HL-60 (cell line): ENCODE results near the gene SNTG2.

Experiments
- POLR2AphosphoS5 ChIP-seq: IDR thresholded peaks from 2 replicates; pipeline ENCODE4 v1.6.1; 2012; ENCODE audit warnings: low read depth
- SPI1 ChIP-seq: IDR thresholded peaks from 2 replicates; pipeline ENCODE4 v1.6.1; 2012; ENCODE audit warnings: low read depth, mild to moderate bottlenecking, borderline replicate concordance
- TF ChIP-seq, protein P1 (sequence below): IDR thresholded peaks from one replicate; pipeline ENCODE4 v1.5.1; 2011; ENCODE audit warnings: low read length, control low read depth, inconsistent platforms; ENCODE audit not compliant: insufficient read depth
- TF ChIP-seq, protein P2 (sequence below): IDR thresholded peaks from 2 replicates; pipeline ENCODE4 v1.6.1; 2012; ENCODE audit warnings: low read depth; ENCODE audit not compliant: insufficient replicate concordance

DNA sequence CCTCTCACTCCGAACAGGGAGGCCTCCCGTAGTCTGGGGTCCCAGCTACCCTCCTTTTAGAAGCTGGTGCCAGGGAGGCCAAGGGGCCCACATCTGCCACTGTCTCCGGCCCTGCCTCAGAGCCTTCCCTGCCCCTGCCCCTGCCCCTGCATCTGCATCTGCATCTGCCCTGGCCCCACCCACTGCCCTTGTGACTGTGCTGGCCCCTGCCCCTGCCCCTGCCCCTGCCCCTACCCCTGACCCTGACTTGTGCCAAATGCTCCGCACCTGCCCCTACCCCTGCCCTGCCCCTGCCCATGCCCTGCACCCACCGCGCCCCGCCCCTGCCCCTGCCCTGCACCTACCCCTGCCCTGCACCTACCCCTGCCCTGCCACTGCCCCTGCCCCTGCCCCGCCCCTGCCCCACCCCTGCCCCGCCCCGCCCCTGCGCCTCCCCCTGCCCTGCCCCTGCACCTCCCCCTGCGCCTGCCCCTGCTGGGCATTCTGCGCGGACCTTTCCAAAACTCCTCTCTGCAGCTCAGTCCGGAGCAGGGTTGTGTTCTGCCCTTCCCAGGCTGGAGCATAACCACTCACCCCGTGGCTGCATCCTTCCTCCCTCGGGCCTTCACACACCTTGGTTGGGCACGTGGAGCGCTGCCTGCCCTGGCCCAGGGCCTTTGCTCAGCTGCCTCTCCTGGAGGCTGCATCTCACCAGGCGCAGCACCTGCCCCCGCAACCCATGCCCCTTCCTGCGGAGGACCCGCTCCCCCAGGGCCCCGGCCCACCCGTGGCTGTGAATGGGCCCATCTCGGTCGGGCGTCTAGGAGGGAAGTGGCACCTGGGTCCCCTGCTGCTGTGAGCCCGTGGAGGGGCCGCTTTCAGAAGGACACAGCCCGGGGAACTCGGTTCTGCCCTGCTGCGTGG, 5.4 kb downstream of the SNTG2 start:
- TF ChIP-seq, protein P1, sequence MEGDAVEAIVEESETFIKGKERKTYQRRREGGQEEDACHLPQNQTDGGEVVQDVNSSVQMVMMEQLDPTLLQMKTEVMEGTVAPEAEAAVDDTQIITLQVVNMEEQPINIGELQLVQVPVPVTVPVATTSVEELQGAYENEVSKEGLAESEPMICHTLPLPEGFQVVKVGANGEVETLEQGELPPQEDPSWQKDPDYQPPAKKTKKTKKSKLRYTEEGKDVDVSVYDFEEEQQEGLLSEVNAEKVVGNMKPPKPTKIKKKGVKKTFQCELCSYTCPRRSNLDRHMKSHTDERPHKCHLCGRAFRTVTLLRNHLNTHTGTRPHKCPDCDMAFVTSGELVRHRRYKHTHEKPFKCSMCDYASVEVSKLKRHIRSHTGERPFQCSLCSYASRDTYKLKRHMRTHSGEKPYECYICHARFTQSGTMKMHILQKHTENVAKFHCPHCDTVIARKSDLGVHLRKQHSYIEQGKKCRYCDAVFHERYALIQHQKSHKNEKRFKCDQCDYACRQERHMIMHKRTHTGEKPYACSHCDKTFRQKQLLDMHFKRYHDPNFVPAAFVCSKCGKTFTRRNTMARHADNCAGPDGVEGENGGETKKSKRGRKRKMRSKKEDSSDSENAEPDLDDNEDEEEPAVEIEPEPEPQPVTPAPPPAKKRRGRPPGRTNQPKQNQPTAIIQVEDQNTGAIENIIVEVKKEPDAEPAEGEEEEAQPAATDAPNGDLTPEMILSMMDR, result no peak
- TF ChIP-seq POLR2AphosphoS5 (no peak), SPI1 (no peak)
- TF ChIP-seq, protein P2, sequence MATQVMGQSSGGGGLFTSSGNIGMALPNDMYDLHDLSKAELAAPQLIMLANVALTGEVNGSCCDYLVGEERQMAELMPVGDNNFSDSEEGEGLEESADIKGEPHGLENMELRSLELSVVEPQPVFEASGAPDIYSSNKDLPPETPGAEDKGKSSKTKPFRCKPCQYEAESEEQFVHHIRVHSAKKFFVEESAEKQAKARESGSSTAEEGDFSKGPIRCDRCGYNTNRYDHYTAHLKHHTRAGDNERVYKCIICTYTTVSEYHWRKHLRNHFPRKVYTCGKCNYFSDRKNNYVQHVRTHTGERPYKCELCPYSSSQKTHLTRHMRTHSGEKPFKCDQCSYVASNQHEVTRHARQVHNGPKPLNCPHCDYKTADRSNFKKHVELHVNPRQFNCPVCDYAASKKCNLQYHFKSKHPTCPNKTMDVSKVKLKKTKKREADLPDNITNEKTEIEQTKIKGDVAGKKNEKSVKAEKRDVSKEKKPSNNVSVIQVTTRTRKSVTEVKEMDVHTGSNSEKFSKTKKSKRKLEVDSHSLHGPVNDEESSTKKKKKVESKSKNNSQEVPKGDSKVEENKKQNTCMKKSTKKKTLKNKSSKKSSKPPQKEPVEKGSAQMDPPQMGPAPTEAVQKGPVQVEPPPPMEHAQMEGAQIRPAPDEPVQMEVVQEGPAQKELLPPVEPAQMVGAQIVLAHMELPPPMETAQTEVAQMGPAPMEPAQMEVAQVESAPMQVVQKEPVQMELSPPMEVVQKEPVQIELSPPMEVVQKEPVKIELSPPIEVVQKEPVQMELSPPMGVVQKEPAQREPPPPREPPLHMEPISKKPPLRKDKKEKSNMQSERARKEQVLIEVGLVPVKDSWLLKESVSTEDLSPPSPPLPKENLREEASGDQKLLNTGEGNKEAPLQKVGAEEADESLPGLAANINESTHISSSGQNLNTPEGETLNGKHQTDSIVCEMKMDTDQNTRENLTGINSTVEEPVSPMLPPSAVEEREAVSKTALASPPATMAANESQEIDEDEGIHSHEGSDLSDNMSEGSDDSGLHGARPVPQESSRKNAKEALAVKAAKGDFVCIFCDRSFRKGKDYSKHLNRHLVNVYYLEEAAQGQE, result no peak
